ENCODE data around the gene AP1G2. TPM values are rescaled to one million over a fixed set of nuclear protein-coding genes. Genes with fewer than 3 reads are reported as not detected.

Gene AP1G2
- total RNA-seq, 2 experiments from 2014 or later: 162 to 166 TPM

DNA sequence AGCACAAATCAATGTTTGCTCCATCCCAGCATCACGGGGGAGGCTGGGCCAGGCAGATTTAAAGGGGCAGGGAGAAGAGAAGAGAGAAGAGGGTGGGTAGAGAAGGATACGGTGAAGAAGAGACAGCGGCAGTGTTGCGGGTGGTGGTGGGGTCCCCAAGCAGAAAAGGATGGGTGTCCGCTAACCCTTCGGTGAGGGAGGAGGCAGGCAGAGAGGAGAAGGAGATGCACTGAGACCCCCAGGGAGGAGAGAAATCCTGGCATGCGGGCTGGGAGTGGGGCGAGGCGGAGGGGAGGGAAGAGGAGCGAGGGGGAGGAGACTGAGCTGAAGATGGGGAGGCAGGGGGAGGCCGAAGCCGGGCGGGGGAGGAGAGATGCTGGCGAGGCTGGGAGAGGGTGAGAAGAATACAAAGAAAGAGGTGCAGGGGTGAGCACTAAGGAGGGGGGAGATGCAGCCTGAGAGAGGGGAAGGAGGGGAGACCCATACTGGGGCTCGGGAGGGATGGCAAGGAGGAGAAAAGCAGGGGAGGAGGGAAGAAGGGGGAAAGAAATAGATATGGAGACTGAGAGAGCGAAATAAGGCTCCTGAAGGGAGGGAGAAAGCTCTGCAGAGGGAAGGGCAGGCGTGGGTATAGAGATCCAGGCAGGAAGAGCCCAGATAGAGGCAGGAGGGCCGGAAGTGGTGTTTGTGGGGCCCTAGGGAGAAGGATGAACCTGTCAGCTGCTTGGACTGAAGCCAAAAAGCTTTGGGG is 11.1 kb upstream of the AP1G2 start, which contains the start of gene JPH4:
Gene JPH4, minus strand, starts transcription at position 231 of the 751 bp plus-strand sequence. CDS start 1,337 bp downstream, outside the sequence.
- CTCF ChIA-PET: interaction anchor here (0.7 to 1.5 kb wide), 4 partner anchors 11 to 1021 kb away, joined by 3 to 5 read pairs (median 3); partner anchors contain the start of gene AP1G2
- Mint-ChIP-seq H3K9me3 (ENCODE audit: low read depth) (no peaks in the 10 kb centered on the region), H3K27ac (no peak within 1 kb of the TSS), H3K4me3 (no peak within 1 kb of the TSS), H3K36me3 (ENCODE audit: low read depth) (no peaks in the 10 kb centered on the region), H3K27me3 (peaks cover 37% of the 10 kb centered on the region), H3K4me1 (peaks cover 14% of the 10 kb centered on the region)
- POLR2A ChIA-PET: no interaction called here
- no peak for DNase-seq
- intact Hi-C loops (cut with DNase I, micrococcal nuclease): no loop called here
- ATAC-seq: no peak

DNA sequence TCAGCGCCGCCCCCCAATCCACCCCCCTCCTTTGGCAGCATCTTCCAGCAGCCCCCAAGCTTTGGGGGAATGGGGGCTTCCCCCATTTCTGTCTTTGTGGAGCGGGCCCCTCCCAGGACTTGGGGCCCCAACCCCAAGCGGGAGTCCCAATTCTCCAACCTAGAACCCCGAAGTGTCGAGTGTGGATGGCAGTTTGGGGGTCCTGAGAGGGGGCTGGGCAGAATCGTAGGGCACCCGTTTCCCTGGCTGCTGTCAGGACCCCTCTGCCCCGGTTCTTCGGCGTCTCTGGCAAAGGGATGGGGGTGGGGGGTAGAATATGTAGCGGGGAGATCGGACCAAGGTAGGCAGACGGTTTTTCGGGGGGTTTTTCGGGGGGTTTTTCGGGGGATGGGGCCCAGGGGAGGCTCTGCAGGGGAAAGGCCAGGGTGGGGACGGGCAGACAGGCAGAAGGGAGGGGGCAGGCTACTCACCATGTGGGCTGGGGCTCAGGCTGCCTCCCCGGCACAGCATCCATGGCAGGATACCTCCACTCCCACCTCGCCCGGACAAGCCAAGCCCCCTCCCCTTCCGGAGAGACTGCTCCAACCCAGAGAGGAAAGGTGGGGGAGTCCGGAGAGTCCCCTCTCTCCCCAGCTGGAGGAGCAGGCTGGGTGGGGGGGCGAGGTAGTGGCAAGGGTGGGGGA is 10.3 kb upstream of the AP1G2 start:
- DNase-seq: no peak
- Mint-ChIP-seq H3K27me3 (peaks cover 38% of the 10 kb centered on the region), H3K36me3 (ENCODE audit: low read depth) (no peaks in the 10 kb centered on the region)

DNA sequence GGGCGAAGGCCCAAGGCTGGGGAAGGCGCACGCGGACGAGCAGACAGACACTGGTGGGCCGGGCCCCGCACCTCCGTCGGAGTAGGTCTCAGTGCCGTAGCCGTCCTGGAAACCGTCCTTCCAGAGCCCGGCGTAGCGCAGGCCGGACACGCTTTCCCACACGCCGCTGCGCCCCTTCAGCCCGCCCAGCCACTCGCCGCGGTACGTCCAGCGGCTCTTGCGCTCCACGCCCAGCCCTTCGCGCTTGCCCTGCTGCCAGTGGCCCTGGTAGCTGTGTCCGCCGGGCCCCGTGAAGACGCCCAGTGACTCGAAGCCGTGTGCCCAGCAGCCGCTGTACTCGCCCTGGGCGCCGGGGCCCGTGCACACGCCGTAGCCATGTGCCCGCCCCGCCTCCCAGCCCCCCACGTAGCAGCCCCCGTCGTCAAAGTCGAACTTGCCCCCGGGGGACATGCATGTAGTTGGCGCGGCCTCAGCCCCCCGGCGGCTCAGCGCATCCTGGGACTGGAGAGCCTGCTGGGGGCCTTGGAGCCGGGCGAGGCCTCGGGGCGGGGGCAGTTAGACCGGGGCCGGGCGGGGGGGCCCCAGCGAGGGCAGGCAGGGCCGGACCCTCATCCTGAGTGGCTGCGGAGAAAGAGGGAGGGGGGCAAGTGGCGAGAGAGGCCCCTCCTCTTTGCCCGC is 9.6 kb upstream of the AP1G2 start:
- peaks cover 14% of the 10 kb centered on the region for H3K4me1 Mint-ChIP-seq
- POLR2A ChIA-PET: no interaction called here
- no peak for DNase-seq
- ATAC-seq: peak; percentile 27
- H3K36me3 Mint-ChIP-seq (ENCODE audit: low read depth): no peaks in the 10 kb centered on the region
- CTCF ChIA-PET: no interaction called here
- intact Hi-C loops (cut with DNase I, micrococcal nuclease): no loop called here
- H3K27ac Mint-ChIP-seq: no peak overlapping the region
- H3K27me3 Mint-ChIP-seq: peaks cover 44% of the 10 kb centered on the region
- no peaks in the 10 kb centered on the region for H3K9me3 Mint-ChIP-seq (ENCODE audit: low read depth)
- H3K4me3 Mint-ChIP-seq: no peak overlapping the region

More for the DNA sequence above, 10.3 kb upstream of the AP1G2 start:
- ChIA-PET POLR2A (no interaction called here), CTCF (interaction anchor here (0.7 to 1.5 kb wide), 4 partner anchors 11 to 1020 kb away, joined by 3 to 5 read pairs (median 3); partner anchors contain the start of gene AP1G2)
- ATAC-seq: no peak
- no peaks in the 10 kb centered on the region for H3K9me3 Mint-ChIP-seq (ENCODE audit: low read depth)
- intact Hi-C loops (cut with DNase I, micrococcal nuclease): no loop called here
- peaks cover 14% of the 10 kb centered on the region for H3K4me1 Mint-ChIP-seq
- H3K4me3 Mint-ChIP-seq: no peak overlapping the region
- H3K27ac Mint-ChIP-seq: no peak overlapping the region

DNA sequence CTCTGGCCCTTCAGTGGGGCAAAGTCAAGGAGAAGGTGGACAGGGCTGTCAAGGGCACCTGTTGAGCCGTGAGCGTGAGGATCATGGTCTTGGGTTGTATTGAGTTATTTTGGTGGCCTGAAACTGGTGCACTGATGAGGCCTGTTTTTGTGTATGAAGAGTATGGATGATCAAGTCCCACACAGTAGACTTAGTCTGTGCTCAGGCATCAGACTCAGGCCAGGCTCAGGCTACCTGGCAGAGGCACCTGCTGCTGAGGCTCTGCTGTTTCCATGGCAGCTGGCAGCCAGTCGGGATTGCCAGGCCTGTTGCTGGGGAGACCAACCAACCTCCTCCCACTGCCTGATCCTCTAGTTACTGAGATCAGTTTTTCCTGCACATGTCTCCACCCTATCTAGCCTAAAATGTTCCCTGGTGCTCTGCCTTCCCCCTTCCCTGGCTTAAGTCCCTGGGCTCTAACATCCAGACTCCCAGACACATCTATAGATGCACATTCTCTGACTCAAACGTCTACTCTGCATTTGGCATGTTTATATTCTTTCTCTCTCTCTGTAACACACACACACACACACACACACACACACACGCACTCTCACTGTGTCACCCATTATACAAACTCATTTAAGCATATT is 5.9 kb upstream of the AP1G2 start:
- Mint-ChIP-seq H3K27me3 (peaks cover 30% of the 10 kb centered on the region), H3K4me3 (no peak overlapping the region), H3K36me3 (ENCODE audit: low read depth) (no peaks in the 10 kb centered on the region), H3K27ac (no peak overlapping the region), H3K4me1 (peaks cover 13% of the 10 kb centered on the region), H3K9me3 (ENCODE audit: low read depth) (no peaks in the 10 kb centered on the region)
- no peak for ATAC-seq
- no peak for DNase-seq
- ChIA-PET CTCF (interaction anchor here (0.5 kb wide), 1 partner anchor 76 kb away, joined by 3 read pairs; no protein-coding TSS in a partner anchor), POLR2A (no interaction called here)
- intact Hi-C loops (cut with DNase I, micrococcal nuclease): no loop called here

DNA sequence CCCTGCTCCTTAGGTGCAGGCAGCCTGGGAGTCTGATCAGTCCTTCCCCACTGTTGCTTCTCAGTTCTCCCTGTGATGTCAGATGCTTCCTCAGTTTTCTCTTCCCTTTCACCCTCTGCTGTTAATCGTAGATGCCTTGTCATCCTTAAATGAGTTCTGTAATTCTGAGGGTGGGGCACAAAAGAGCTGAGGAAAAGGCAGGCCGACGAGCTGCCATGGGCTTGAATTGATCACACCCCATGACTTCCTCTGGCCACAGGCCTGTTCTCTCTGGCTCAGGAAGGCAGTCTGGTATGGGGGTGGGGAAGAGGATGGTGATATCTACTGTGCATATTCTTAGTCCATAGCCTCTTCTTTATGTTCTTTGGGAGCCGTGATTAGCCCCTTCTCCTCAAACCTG is 5.2 kb upstream of the AP1G2 start:
- ATAC-seq: no peak
- CTCF ChIA-PET: interaction anchor here (0.5 to 1.0 kb wide), 2 partner anchors 10 to 76 kb away, joined by 3 read pairs; no protein-coding TSS in a partner anchor
- intact Hi-C loops (cut with DNase I, micrococcal nuclease): no loop called here

DNA sequence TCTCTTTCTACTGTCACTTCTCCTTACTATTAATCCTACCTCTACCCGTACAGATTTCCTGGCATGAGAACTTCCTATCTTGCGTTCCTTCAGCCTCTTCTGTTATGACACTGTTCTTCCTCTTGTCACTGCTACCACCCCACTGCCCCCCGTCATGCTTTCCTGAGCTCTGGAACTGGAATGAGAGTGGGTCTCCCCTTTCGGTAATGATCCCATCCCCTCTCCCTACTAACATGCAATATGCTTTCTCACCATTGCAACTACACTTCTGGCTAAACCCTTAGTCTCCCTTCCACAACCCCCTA is 4.9 kb upstream of the AP1G2 start:
- Mint-ChIP-seq H3K9me3 (ENCODE audit: low read depth) (no peaks in the 10 kb centered on the region), H3K27me3 (peaks cover 26% of the 10 kb centered on the region), H3K27ac (no peak overlapping the region), H3K4me1 (peaks cover 17% of the 10 kb centered on the region), H3K4me3 (no peak overlapping the region), H3K36me3 (ENCODE audit: low read depth) (no peaks in the 10 kb centered on the region)
- POLR2A ChIA-PET: no interaction called here
- no peak for ATAC-seq
- intact Hi-C loops (cut with DNase I, micrococcal nuclease): no loop called here
- DNase-seq: no peak
- CTCF ChIA-PET: interaction anchor here (1.0 to 2.5 kb wide), 3 partner anchors 10 to 94 kb away, joined by 3 to 9 read pairs (median 5); no protein-coding TSS in a partner anchor

More for the DNA sequence above, 5.2 kb upstream of the AP1G2 start:
- POLR2A ChIA-PET: no interaction called here
- Mint-ChIP-seq H3K9me3 (ENCODE audit: low read depth) (no peaks in the 10 kb centered on the region), H3K27me3 (peaks cover 26% of the 10 kb centered on the region), H3K4me1 (peaks cover 17% of the 10 kb centered on the region), H3K36me3 (ENCODE audit: low read depth) (no peaks in the 10 kb centered on the region), H3K27ac (no peak overlapping the region), H3K4me3 (no peak overlapping the region)
- DNase-seq: no peak

DNA sequence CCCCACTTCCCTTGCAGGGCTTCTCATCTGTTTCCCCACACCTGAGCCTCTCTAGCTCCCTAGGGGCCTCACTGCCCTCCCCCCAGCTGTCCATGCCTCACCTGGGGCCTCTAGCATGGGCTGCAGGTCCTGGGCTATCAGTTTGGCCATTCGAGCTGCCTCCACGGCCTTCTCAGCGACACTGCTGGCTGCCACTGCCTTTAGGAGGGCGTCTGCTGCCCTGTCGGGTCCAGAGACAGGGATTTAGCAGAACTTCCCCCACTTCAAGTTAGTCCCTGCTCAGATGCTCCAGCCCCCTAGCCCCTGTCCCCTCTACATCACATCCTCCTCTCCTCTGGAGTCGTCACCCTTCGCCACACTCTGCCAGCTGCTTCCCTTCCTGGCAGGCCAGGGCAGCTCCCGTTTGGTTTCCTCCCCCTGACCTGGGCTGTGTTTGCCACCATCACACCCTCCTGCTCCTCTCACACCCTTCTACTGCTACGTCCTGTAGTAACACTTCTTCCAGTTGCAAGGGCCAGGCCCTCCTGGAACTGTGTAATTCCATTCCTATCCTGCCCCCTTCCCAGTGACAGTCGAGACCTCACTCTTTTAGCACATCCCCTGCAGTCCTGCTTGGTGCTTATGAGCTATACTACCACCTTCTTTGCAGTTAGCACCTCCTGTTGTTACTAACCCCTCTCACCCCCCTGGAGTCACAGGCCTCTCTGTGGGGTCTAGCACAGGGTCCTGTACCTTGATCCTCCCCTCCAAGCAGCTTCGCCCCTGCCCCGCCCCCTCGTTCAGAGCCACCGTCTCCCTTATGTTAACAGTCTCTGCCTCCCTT is 4.3 kb upstream of the AP1G2 start:
- no peak for ATAC-seq
- Mint-ChIP-seq H3K4me1 (peaks cover 17% of the 10 kb centered on the region), H3K36me3 (ENCODE audit: low read depth) (no peaks in the 10 kb centered on the region), H3K27ac (no peak overlapping the region), H3K4me3 (no peak overlapping the region), H3K27me3 (peaks cover 24% of the 10 kb centered on the region), H3K9me3 (ENCODE audit: low read depth) (no peaks in the 10 kb centered on the region)
- POLR2A ChIA-PET: no interaction called here
- intact Hi-C loops (cut with DNase I, micrococcal nuclease): no loop called here
- CTCF ChIA-PET: interaction anchor here (0.6 to 2.5 kb wide), 7 partner anchors 9 to 275 kb away, joined by 3 to 9 read pairs (median 5); no protein-coding TSS in a partner anchor
- DNase-seq: no peak

DNA sequence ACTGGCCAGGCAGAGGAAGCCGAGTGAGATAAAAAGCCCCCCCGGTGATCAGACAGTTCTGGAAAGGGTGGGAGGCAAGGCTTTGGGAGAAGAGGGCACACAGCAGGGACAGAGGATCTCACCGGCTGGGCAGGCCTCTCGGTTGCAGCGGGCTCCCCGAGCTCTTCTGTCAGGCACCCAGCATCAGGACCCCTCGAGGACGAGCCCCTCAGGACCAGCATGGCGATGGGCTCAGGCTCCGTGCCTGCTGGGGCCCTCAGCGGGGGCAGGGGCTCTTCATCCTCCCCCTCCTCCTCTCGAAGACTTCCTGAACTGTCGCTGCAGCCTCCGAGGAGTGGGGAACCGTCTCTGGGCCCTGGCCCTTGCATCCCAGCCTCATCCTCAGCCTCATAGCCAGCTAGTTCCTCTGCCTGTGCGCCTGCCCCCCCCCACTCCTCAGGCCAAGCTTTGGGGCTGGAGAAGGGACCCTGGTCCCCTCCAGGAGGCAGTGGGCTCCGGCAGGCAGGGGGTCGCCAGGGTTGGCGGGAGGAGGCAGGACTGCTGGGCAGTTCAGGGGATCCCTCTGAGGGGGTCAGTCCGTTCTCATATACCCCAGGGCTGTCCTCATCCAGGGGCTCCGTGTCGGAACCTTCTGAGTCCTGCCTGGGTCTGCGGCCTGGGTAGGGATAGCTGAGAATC is 3.4 kb upstream of the AP1G2 start:
- H3K27ac Mint-ChIP-seq: no peak overlapping the region
- intact Hi-C loops (cut with DNase I, micrococcal nuclease): no loop called here
- ATAC-seq: no peak
- no peak overlapping the region for H3K4me3 Mint-ChIP-seq
- peaks cover 18% of the 10 kb centered on the region for H3K4me1 Mint-ChIP-seq
- ChIA-PET CTCF (interaction anchor here (0.8 to 2.5 kb wide), 4 partner anchors 10 to 93 kb away, joined by 3 to 9 read pairs (median 5); no protein-coding TSS in a partner anchor), POLR2A (interaction anchor here (0.6 kb wide), 1 partner anchor 124 kb away, joined by 3 read pairs; no protein-coding TSS in a partner anchor)
- peaks cover 16% of the 10 kb centered on the region for H3K27me3 Mint-ChIP-seq
- DNase-seq: no peak
- H3K9me3 Mint-ChIP-seq (ENCODE audit: low read depth): no peaks in the 10 kb centered on the region
- H3K36me3 Mint-ChIP-seq (ENCODE audit: low read depth): peaks cover 4% of the 10 kb centered on the region

DNA sequence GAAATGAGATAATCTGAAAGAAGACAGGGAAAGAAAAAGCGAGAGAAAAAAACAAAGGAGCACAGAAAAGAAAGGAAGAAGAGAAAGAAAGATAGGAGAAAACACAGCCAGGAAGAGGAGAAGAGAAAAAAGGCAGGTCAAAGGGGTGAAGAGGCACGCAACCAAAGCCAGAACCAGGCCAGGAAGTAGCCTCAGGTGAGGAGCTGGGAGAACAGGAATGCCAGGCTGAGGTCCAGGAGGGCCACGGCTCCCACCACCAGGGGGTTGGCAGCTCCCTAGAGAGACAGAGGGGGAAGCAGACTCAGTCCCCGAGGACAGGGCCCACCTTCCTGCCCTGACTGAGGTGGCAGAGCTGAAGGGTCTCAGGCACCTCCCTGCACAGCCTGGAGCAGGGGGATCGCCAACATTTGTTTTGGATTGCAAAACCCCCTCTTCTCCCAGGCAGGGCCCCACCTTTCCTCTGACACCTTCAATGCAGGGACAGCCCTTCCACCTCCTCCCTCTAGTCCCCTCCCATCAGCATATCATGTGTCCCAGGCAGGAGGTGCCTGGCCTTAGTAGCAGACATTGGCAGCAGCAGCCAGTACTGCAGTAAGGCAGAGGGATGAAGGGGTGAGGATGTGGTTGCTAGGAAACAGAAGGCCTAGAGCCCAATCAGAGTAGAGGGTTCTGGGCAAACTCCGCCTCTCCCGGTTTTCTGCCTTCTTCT is 2.0 kb upstream of the AP1G2 start:
- ChIA-PET POLR2A (no interaction called here), CTCF (interaction anchor here (0.6 to 4.3 kb wide), 7 partner anchors 12 to 372 kb away, joined by 3 to 43 read pairs (median 3); partner anchors contain the start of gene THTPA)
- Mint-ChIP-seq H3K27me3 (peaks cover 12% of the 10 kb centered on the region), H3K4me3 (no peak overlapping the region), H3K27ac (no peak overlapping the region), H3K9me3 (ENCODE audit: low read depth) (no peaks in the 10 kb centered on the region), H3K4me1 (peaks cover 19% of the 10 kb centered on the region), H3K36me3 (ENCODE audit: low read depth) (peaks cover 11% of the 10 kb centered on the region)
- ATAC-seq: peak; percentile 9
- DNase-seq: no peak
- intact Hi-C loops (cut with DNase I, micrococcal nuclease): no loop called here
